Ishikawa (cell line): ENCODE data around the gene UBXN10.

Experiments
- CEBPB ChIP-seq: IDR thresholded peaks from 2 replicates; pipeline ENCODE4 v1.6.1; 2012
- EGR1 ChIP-seq: IDR thresholded peaks from 2 replicates; pipeline ENCODE4 v1.6.1; 2012
- EP300 ChIP-seq: IDR thresholded peaks from 2 replicates; pipeline ENCODE4 v1.6.1; 2012; ENCODE audit warnings: borderline replicate concordance
- NFIC ChIP-seq: IDR thresholded peaks from 2 replicates; pipeline ENCODE4 v1.6.1; 2012
- TAF1 ChIP-seq: IDR thresholded peaks from 2 replicates; pipeline ENCODE4 v1.6.1; 2012; ENCODE audit warnings: low read depth, mild to moderate bottlenecking
- TEAD4 ChIP-seq: IDR thresholded peaks from 2 replicates; pipeline ENCODE4 v1.6.1; 2012
- YY1 ChIP-seq: IDR thresholded peaks from 2 replicates; pipeline ENCODE4 v1.6.1; 2012; ENCODE audit warnings: low read depth
- TF ChIP-seq, protein P1 (sequence below): IDR thresholded peaks from 2 replicates; pipeline ENCODE4 v1.6.1; 2012; ENCODE audit warnings: low read depth, mild to moderate bottlenecking
- TF ChIP-seq, protein P2 (sequence below): IDR thresholded peaks from 2 replicates; pipeline ENCODE4 v1.6.1; 2012
- TF ChIP-seq, protein P3 (sequence below): IDR thresholded peaks from 2 replicates; pipeline ENCODE4 v1.6.1; 2012

DNA sequence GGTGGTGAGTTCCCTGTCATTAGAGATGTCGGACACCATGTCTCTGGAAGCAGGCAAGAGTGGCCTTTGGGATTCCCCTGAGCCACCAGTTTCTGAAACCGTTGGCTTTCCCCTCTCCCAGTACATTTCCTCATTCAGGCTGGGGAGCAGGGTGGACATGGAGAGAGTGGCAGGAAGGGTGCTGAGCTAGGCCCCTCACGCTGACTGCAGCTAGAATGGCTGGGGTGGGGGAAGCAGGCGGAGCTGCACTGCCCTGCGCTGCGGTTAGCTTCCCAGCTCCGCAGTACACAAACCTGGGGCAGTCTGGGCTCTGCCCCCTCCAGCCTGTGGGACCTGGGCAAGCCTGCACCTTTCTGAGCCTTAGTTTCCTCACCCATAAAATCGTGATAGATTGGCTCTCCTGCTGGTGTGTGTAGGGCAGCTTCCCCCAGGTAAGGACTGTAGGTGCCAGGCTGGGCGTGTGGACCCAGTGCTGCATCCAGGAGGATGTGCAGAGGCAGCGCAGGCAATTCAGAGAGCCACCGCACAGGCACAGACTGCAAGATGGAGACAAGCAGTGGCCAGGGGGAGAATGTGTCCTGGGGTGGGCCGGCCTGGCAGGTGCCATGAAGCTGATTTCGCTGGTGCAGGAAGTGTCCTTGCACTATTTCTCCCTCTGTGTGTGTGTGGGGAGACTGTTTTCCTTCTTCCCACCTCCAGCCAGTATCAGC is 43.7 kb upstream of the UBXN10 start:
- no peak for TF ChIP-seq EP300
- TF ChIP-seq, protein P1, sequence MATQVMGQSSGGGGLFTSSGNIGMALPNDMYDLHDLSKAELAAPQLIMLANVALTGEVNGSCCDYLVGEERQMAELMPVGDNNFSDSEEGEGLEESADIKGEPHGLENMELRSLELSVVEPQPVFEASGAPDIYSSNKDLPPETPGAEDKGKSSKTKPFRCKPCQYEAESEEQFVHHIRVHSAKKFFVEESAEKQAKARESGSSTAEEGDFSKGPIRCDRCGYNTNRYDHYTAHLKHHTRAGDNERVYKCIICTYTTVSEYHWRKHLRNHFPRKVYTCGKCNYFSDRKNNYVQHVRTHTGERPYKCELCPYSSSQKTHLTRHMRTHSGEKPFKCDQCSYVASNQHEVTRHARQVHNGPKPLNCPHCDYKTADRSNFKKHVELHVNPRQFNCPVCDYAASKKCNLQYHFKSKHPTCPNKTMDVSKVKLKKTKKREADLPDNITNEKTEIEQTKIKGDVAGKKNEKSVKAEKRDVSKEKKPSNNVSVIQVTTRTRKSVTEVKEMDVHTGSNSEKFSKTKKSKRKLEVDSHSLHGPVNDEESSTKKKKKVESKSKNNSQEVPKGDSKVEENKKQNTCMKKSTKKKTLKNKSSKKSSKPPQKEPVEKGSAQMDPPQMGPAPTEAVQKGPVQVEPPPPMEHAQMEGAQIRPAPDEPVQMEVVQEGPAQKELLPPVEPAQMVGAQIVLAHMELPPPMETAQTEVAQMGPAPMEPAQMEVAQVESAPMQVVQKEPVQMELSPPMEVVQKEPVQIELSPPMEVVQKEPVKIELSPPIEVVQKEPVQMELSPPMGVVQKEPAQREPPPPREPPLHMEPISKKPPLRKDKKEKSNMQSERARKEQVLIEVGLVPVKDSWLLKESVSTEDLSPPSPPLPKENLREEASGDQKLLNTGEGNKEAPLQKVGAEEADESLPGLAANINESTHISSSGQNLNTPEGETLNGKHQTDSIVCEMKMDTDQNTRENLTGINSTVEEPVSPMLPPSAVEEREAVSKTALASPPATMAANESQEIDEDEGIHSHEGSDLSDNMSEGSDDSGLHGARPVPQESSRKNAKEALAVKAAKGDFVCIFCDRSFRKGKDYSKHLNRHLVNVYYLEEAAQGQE: no peak
- TF ChIP-seq EGR1: no peak
- no peak for TF ChIP-seq CEBPB
- TF ChIP-seq, protein P2, sequence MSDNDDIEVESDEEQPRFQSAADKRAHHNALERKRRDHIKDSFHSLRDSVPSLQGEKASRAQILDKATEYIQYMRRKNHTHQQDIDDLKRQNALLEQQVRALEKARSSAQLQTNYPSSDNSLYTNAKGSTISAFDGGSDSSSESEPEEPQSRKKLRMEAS: no peak
- TF ChIP-seq YY1: no peak
- no peak for TF ChIP-seq TAF1
- TF ChIP-seq, protein P3, sequence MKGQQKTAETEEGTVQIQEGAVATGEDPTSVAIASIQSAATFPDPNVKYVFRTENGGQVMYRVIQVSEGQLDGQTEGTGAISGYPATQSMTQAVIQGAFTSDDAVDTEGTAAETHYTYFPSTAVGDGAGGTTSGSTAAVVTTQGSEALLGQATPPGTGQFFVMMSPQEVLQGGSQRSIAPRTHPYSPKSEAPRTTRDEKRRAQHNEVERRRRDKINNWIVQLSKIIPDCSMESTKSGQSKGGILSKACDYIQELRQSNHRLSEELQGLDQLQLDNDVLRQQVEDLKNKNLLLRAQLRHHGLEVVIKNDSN: no peak
- TF ChIP-seq TEAD4: no peak
- TF ChIP-seq NFIC: no peak
